Fibroblast of the aortic adventitia (primary cell): ENCODE results near the gene CEP164. TPM values are rescaled to one million over a fixed set of nuclear protein-coding genes. Genes with fewer than 3 reads are reported as not detected.

Experiments used
- DNase-seq: peaks from one replicate; pipeline ENCODE4 v3.0.0-alpha.2; 2010; ENCODE audit warnings: low read depth
- H3K4me3 ChIP-seq: 2 replicates; pipeline ENCODE4 v1.5.1; 2011; ENCODE audit warnings: low read depth, mild to moderate bottlenecking, control low read depth, low read length, moderate library complexity
- CTCF ChIP-seq: IDR thresholded peaks from 2 replicates; pipeline ENCODE4 v1.5.1; 2011; ENCODE audit warnings: mild to moderate bottlenecking, low read length, control low read depth, inconsistent platforms; ENCODE audit not compliant: insufficient read depth
- total RNA-seq: library from RNA; depleted of rRNA; stranded (reverse); fragments of >200 nt; gene quantifications from 2 replicates; pipeline ENCODE4 v1.2.3, GENCODE V29; 2012; ENCODE audit warnings: low replicate concordance

The CEP164 gene
- total RNA-seq, 1 donor = 38.5 TPM

GRCh38 chr11:117295438-117296137 lies 32.1 kb upstream of the CEP164 start:
- DNase-seq = no peak
- no peak overlapping the region for H3K4me3 ChIP-seq
- no peak for TF ChIP-seq CTCF

GRCh38 chr11:117296881-117297280 lies 30.8 kb upstream of the CEP164 start:
- TF ChIP-seq CTCF = no peak
- DNase-seq = no peak

GRCh38 chr11:117298195-117298594 lies 29.5 kb upstream of the CEP164 start:
- no peak overlapping the region for H3K4me3 ChIP-seq
- DNase-seq = no peak
- TF ChIP-seq CTCF = no peak

More at GRCh38 chr11:117296881-117297280, 30.8 kb upstream of the CEP164 start:
- no peak overlapping the region for H3K4me3 ChIP-seq

GRCh38 chr11:117299351-117300282 lies 28.0 kb upstream of the CEP164 start:
- H3K4me3 ChIP-seq = no peak overlapping the region
- TF ChIP-seq CTCF = no peak
- DNase-seq = no peak

GRCh38 chr11:117300283-117300663 lies 27.4 kb upstream of the CEP164 start:
- peak; percentile 23 for DNase-seq
- no peak for TF ChIP-seq CTCF
- no peak overlapping the region for H3K4me3 ChIP-seq

GRCh38 chr11:117300773-117301172 lies 26.9 kb upstream of the CEP164 start:
- TF ChIP-seq CTCF = no peak
- no peak overlapping the region for H3K4me3 ChIP-seq
- peak; percentile 16 for DNase-seq
